Limb (tissue), 2 donors: ENCODE results near the gene CATSPERE.
"Not testable (repeated sequence)": the region's sequence is repeated elsewhere in the genome, so short reads cannot be mapped to it uniquely, and the experiment has no call there.

Experiments used
- DNase-seq, 2 donors: peaks; one replicate each; pipeline ENCODE4 v3.0.0-alpha.2; 2016; ENCODE audit errors: extremely low spot score in 2 of 2

CATSPERE gene

DNA sequence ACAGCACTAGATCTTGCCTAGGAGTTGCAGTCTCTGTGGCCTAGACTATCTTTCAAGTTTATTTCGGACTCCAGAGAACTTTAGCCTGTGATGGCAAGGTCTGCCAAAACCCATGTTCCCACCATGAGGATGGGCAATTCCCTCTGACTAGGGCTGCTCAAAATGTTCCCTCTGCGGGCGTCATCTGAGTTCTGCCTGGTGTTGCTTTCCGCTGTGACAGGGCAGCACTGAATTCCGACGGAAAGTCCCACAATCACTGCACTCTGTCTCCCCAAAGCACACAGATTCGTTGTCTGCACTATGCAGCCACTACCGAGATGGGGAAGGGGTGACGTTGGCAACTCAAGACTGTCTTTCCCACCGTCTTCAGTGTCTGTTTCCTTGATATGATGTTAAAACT lies 75.2 kb downstream of the CATSPERE start:
- DNase-seq = no peak

DNA sequence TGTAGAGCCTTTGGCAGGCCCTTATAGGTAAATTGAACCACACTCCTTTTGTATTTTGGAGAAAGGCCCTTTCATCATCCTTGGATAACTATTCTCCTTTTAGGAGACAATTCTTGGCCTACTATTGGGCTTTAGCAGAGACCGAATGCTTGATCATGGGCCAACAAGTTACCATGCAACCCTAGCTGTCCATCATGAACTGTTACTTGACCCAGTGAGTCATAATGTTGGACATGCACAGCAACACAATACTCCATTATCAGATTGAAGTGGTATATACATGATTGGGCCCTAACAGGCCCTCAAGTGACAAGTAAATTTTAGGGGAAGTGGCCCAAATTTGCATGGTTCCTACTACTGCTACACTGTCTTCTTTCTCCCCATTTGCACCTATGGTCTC lies 84.4 kb downstream of the CATSPERE start:
- no peak for DNase-seq

DNA sequence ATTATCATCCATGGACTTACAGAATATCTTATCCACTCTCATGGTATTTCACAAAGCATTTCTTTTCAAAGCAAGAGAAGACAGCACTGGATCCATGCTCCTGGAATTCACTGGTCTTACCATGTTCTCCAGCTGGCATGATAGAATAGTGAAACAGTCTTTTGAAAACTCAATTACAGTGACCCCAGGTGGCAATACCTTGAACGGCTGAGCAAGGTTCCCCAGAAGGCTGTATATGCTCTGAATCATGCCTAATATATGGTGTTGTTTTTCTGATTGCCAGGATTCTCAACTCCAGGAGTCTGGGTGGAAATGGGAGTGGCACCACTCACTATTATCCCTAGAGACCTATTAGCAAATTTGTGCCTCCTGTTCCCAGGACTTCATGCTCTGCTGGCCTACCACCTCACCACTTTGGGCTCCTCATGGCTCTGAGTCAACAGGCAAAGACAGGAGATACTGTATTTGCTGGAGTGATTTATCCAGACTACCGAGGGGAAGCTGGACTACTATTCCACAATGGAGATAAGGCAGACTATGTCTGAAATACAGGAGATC lies 87.6 kb downstream of the CATSPERE start:
- no peak for DNase-seq

DNA sequence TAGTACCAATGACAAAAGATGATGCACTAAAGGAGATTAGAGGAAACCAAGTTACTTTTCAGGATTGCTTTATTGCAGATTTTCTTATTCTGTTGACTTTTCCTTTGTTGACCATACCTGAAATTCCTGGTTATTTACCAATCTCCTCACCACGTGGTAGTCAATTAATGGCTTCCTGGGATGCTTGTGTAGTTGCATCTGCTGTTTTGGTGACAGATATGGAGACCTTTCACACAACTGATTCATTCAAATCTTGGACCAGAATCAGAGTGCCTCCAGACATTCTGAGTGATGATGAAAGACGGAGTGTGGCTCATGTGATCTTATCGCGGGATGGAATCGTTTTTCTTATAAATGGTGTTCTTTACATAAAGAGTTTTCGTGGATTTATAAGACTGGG lies 91.3 kb downstream of the CATSPERE start:
- DNase-seq = no peak

DNA sequence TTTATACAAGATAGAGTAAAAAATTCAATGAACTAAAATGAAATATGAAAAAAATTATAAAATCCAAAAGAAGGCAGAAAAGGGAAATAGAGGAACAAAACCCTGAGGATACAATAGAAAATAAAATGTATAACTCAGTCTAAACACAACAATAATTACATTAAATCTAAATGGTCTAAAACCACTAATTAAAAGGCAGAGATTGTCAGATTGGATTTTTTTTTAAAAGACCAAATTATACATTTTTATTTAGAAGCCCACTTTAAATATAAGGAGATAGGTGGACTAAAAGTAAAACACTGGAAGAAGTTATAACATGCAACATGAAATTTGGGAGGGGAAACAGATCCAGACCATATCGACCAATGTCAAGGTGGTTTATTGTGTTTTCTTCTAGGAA lies 95.2 kb downstream of the CATSPERE start:
- DNase-seq = no peak

DNA sequence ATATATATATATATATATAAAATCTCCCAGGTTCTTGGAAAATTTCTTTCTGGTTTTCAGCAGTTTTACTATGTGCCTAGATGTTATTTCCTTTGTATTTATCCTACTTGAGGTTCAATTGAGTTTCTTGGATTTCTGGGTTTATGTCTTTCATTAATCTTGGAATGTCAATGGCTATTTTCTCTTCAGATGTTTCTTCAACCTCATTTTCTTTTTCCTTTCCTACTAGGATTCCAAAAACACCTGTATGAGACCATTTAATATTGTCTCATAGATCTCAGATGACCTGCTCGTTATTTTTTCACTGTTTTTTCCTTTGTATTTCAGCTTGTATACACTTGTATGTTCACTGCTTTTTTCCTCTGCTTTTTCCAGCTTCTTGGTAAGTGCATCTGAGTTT lies 96.5 kb downstream of the CATSPERE start:
- DNase-seq = no peak

DNA sequence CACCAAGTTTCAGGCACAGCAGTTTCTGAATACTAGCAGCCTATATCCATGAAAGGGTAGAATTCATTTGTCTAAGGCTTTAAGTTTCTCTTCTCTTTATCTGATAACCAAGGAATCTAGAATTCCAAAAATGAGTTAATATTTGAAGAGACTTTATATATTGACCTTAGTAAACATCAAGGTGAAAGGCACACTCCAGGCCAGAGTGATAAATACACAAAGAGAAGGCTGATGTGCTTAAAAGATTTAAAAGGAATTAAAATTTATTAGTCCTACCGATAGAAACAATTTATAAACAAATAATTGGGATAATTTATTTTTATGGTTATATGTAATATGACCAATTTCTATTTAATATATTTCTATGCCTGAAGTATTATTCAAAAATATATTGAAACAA lies 98.5 kb downstream of the CATSPERE start:
- DNase-seq = no peak

DNA sequence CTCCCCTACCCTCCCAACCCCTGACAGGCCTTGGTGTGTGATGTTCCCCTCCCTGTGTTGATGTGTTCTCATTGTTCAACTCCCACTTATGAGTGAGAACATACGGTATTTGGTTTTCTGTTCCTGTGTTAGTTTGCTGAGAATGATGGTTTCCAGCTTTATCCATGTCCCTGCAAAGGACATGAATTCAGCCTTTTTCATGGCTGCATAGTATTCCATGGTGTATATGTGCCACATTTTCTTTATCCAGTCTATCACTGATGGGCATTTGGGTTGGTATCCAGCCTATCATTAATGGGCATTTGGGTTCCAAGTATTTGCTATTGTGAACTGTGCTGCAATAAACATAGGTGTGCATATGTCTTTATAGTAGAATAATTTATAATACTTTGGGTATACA lies 101.8 kb downstream of the CATSPERE start:
- not testable (repeated sequence) for DNase-seq

DNA sequence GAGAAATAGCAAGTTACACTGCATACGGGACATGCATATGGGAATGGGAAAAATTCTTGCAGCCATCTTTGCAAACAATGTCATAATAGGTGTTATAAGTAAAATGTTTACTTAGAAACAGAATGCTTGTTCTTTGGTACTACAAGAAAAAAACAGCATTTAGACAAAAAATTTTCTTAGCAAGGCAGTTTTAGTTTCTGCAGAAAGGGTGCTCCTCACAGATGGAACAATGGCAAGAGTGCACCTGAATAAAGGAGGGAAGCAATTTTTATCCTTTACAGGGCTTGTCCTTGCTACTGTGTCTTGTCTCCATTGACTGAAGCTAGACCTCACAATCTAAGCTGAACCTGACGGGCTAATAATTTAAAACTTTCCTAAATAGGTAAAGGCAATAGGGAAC lies 112.7 kb downstream of the CATSPERE start:
- no peak for DNase-seq

DNA sequence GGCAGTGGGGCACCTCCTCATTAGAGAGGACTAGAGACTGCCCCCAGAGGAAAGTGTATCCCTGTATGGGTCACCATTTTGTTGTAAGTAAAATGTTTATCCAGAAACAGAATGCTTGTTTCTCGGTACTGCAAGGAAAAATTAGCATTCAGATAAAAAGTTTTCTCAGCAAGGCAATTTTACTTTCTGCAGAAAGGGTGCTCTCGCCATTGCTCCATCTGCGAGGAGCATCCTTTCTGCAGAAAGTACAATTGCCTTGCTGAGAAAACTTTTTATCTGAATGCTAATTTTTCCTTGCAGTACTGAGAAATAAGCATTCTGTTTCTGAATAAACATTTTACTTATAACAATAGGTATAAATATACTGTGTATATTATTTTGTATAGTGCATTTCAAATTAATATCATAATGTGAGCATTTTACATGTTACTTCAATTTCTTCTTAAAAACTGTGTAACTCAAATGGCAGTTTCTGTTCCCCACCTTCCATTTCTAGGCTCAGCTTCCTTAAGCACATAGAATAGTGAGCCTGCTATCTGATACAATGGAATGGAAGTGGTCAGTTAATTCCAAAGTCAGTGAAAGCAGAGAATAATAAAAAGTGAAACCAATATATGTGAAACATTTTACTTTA lies 115.3 kb downstream of the CATSPERE start:
- DNase-seq = no peak

DNA sequence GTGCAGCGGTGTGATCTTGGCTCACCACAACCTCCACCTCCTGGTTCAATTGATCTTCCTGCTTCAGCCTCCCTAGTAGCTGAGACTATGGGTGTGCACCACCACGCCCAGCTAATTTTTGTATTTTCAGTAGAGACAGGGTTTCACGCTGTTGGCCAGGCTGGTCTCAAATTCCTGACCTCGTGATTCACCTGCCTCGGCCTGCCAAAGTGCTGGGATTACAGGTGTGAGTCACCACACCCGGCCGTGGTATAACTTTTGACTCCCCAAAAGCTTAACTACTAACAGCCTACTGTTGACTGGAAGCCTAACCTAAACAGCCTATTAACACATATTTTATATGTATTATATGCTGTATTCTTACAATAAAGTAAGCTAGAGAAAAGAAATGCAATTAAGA lies 117.1 kb downstream of the CATSPERE start:
- not testable (repeated sequence) for DNase-seq

DNA sequence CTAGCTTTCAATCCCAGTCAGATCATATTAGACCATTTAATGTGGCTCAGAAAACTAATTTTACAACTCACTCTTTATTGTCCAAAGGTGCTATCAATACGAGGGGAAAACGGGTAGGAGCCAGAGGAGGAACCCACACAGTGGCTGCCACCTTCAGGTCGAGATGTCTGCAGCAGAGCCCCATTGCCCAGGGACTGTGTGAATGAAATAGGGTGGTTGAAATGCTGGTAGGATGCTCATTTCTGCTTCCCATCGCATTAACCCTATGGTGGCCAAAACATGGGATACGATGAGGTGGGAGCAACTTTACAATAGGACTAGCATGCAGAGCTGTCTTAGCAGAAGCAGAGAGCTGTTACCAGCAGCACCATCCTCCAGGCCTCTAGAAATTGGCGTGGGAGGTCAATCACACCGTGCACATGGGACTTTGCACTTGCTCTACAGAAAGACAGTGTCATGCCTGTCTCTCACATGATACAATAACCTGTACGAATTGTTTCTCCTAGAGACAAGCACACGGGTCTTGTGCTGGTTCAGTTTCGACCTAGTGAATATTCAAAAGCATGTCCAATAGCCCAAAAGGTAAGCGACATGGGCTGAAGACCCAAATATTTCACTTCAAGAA lies 122.4 kb downstream of the CATSPERE start:
- DNase-seq = no peak

DNA sequence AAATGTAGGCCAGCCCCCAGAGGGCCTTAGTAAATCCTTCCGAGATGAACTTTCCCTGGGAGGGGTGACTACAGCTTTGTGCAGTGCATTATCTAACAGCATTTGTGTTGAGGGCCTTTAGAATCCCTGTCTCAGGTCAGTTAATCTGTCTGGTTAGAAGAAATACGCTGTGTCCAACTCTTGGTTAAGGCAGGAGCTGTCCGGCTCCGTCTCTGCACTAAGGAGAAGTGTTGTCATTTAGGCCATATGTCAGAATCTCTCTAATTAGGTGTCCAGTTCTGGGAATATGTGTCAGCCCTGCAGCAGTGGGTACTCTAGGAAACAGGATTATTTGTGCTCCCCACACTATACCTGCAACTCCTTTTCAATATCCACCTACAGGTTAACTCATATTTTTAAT lies 124.8 kb downstream of the CATSPERE start:
- DNase-seq = no peak

DNA sequence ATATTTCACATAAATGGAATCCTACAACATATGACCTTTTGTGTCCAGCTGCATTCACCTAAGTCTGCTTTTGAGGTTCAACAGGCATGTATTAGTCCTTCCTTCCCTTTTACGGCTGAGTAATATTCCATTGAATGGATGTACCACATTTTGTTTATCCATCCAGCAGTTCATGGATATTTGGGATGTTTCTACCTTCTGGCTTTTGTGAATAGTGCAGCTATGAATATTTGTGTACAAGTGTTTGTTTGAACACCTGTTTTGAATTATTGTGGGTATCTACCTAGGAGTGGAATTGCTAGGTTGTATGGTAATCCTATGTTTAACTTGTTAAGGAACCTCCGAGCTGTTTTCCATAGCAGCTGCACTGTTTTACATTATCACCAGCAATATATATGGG lies 129.6 kb downstream of the CATSPERE start:
- no peak for DNase-seq

DNA sequence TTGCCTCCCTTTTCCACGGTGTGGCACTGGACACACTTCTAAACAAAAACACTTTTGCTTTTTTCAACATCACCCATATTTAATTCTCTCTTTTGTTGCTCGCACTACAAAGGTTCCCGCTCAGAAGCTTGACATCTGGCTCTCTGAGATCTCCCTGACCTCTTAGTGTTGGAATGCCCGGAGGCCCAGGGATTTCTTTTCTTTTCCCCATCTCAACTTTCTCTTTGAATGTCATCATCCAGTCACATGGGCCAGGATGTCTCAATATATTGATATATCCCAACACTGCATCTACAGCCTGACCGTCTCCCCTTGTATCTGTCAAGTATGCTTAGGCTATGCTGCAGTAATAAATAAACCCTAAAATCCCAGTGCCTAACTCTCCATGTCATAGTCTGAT lies 137.5 kb downstream of the CATSPERE start:
- DNase-seq = no peak

DNA sequence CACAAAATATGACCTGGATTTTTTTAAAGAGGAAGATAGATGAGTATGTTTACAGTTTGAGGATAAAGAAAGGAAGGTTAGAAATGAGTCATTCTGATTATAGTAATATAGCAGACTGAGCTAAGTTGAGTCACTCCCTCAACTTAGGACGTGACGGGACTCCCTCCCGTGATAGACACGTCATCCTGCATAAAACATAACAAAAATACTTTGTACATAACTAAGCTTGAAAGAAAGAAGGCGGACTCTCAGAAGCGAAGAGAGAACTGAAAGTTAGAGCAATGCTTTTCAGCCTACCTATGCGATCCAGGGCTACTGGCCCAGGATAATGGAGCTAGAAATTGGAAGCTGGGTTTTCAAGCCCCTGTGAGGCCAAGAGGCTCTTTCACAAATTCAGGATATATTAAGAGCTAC lies 138.9 kb downstream of the CATSPERE start:
- no peak for DNase-seq

DNA sequence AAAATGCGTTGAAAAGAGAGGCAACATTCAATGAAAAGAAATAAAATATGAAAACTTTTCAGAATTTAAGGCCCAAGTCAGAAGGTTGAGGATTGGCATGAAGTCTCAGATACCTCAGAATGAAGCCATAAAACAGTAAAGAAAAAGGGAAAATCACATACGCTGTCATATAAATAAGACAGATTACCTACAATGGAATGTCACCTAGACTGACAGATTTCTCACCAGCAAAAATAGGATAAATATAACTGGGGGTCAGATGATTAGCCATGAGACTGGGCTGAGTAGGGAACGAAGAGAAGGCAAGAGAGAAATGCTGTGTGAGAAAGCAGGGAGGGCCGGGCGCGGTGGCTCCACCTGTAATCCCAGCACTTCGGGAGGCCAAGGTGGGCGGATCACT lies 140.3 kb downstream of the CATSPERE start:
- DNase-seq = no peak

DNA sequence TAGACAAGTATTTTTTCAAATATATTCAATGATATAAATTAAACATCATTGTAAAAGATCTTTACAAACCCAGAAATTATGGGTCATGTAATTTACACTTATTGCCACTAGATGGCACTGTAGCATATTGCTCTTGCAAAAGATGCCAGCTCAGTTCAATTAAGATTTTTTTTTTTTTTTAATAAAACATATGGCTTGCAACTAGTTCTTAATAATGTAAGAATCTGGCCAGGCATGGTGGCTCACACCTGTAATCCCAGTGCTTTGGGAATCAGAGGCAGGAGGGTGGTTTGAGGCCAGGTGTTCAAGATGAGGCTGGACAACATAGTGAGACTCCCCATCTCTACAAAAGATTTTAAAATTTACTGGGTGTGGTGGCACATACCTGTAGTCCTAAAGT lies 142.4 kb downstream of the CATSPERE start:
- DNase-seq = peak in 1 of 2 donors; percentile 69

DNA sequence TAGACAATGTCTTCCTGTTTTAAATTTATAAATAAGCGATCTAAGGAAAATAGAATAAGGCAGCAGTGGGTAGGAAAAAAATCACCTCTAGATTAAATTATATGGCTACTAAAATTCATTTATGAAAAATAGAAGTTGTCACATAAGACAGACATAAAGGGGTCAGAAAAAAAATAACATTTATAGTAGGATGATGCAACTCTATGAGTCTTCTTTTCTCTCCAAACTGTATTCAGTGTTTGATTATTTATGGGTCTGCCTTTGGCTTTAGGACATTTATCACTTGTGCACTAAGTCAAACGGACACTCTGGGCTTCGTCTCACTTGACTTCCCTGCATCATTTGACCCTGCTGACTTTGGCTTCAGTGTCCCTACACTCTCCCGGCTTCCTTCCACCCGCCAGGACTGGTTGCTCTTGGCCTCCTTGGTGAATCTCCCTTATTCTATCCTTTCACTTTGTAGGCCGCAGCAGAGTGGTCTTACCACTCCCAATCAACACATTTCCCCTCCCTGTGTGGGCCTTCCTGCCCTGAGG lies 144.8 kb downstream of the CATSPERE start:
- no peak for DNase-seq

DNA sequence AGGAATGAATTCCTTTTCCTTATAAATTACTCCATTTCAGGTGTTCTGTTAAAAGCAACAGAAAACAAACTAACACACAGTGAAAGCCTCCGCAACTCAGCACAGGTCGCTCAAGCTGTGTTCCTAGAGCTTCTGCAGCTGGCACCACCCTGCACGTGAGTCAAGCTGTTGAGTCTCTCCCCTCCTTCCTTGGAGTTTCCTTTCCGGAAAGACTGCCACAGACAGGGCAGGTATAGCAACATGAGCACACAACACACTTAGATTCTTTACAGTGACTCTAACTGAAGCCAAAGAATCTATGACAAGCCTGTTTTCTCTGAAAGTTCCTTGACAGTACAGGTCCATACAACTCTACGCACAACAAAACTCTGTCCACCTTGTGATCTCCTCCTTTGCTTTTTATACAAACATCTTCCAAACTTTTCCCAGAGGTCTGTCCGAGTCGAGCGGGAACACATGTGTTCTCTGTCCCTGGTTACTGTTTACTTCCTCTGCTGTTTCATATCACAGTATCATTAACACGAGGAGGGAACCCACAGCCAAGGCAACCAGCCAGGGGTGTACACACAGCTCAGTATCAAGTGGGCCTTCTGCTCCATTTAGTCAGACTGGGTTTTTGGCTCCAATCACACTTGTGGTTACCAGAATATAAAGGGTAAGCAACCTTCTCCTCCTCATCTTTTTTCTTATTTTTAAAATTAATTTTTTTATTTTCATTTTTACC lies 153.2 kb downstream of the CATSPERE start:
- no peak for DNase-seq

DNA sequence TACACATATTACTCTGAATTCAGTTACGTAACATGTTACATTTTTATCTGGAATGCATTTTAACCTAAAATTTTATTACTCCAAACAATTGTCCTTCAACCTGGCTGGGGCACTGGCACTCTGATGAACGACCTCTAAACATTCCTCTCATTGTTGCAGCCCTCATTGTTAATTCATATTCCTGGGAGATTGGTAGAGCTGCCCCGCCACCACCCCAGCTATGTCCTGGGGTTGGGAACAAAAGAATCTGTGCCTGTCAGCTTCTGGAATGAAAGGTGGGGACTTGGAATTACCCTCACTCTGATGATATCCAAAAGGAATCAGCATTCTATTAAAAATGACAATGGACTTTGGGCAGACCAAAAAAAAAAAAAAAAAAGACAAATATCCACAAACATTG lies 153.8 kb downstream of the CATSPERE start:
- no peak for DNase-seq

DNA sequence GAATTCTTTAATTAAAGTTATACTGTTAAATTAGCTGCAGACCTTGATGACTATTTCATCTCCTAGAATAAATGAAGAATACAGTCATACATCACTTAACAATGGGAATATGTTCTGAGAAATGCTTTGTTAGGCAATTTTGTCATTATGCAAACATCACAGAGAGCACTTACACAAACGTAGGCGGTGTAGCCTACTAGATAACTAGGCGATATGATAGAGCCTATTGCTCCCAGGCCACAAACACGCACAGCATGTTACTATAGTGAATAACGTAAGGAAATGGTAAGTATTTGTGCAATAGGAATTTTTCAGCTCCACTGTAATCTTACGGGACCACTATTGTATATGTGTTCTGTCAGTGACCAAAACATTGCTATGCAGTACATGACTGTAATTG lies 154.2 kb downstream of the CATSPERE start:
- DNase-seq = no peak
